Fibroblast of the aortic adventitia (primary cell): Measurements from ENCODE around the gene ST6GALNAC5. TPM values are rescaled to one million over a fixed set of nuclear protein-coding genes. Genes with fewer than 3 reads are reported as not detected.
A peak's percentile ranks its signal among the peaks of the same experiment; 100 is the strongest.

Experiments
- DNase-seq: peaks from one replicate; pipeline ENCODE4 v3.0.0-alpha.2; 2010; ENCODE audit warnings: low read depth
- H3K4me3 ChIP-seq: 2 replicates; pipeline ENCODE4 v1.5.1; 2011; ENCODE audit warnings: low read depth, mild to moderate bottlenecking, control low read depth, low read length, moderate library complexity
- total RNA-seq: library from RNA; depleted of rRNA; stranded (reverse); fragments of >200 nt; gene quantifications from 2 replicates; pipeline ENCODE4 v1.2.3, GENCODE V29; 2012; ENCODE audit warnings: low replicate concordance
- TF ChIP-seq, protein P1 (sequence below): IDR thresholded peaks from 2 replicates; pipeline ENCODE4 v1.5.1; 2011; ENCODE audit warnings: mild to moderate bottlenecking, low read length, control low read depth, inconsistent platforms; ENCODE audit not compliant: insufficient read depth

ST6GALNAC5 gene
- total RNA-seq, 1 donor: 0.09 TPM

DNA sequence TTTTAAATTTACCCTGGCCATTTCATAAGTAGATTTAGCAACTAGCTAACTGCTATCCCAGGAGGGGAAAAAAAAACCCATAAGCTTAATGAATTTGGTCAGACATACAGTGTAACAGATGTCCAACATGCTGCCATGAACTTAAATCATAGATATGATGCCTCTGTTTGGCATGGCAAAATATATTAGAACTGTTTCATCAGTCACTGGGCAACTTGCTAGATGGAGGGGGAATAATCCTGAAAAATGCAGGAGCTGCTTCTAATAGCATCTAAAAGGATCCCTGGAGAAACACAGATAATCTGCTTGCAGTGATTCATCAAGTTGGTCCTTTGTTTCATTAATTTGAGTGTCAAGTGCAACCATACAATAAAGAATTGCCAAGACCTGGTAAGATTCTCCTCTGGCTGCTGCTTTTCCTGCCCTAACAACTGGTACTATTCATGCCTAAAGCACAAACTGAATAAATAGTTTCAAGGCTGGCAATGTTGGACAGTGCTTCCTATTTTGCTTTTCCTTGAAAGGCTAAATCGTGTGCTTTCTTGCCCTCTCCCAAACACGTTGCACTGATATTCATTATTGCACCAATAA lies 1.5 kb upstream of the ST6GALNAC5 start:
- H3K4me3 ChIP-seq: no peak overlapping the region
- no peak for DNase-seq
- TF ChIP-seq, protein P1, sequence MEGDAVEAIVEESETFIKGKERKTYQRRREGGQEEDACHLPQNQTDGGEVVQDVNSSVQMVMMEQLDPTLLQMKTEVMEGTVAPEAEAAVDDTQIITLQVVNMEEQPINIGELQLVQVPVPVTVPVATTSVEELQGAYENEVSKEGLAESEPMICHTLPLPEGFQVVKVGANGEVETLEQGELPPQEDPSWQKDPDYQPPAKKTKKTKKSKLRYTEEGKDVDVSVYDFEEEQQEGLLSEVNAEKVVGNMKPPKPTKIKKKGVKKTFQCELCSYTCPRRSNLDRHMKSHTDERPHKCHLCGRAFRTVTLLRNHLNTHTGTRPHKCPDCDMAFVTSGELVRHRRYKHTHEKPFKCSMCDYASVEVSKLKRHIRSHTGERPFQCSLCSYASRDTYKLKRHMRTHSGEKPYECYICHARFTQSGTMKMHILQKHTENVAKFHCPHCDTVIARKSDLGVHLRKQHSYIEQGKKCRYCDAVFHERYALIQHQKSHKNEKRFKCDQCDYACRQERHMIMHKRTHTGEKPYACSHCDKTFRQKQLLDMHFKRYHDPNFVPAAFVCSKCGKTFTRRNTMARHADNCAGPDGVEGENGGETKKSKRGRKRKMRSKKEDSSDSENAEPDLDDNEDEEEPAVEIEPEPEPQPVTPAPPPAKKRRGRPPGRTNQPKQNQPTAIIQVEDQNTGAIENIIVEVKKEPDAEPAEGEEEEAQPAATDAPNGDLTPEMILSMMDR: no peak

DNA sequence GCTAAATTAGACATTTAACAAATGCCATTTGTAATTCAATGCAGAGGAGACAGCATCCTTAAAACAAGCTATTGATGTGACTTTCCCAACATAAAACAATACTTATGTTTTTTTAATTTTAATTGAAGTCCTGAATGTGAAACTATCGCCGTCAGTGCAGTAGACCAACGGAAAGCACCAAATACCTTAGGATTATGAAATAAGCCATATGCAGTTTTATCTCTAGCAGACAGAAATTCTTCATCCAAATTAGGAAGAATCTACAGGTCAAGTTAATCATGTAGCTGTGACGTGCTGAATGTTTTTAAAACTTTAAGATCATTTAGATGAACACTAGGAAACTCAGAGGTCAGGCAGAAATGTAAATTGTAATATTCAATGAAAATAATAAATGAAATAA lies 714 bp upstream of the ST6GALNAC5 start:
- DNase-seq: no peak
- TF ChIP-seq, protein P1: no peak

DNA sequence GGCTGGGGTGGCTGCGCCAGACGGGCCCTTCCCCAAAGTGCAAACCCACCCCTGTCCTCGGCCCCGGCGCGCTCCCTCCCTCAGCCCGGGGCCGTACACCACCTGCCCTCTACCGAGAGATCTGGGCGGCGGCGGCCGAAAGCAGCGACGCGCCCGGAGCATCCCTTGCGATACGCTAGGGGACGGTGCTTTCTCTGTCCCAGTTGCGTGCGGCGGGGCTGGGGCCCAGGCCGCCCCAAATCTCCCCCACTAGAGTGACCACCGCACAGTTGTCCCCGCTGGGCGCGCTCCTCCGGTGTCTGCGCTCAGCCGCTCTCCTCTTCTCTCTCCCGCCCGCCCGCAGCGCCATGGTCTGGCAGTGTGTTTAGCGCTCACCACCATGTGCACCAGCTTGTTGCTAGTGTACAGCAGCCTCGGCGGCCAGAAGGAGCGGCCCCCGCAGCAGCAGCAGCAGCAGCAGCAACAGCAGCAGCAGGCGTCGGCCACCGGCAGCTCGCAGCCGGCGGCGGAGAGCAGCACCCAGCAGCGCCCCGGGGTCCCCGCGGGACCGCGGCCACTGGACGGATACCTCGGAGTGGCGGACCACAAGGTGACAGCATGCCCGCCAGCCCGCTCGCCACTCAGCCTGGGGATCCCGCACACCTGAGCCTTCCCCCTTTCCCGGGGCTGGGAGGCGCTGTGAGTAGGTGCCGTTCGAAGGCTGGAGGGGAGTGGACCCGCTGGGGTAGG lies 1.0 kb downstream of the ST6GALNAC5 start:
- TF ChIP-seq, protein P1: no peak
- peak overlapping the region; percentile 50 for H3K4me3 ChIP-seq
- DNase-seq: no peak

More for the DNA sequence above, 714 bp upstream of the ST6GALNAC5 start:
- no peak overlapping the region for H3K4me3 ChIP-seq

DNA sequence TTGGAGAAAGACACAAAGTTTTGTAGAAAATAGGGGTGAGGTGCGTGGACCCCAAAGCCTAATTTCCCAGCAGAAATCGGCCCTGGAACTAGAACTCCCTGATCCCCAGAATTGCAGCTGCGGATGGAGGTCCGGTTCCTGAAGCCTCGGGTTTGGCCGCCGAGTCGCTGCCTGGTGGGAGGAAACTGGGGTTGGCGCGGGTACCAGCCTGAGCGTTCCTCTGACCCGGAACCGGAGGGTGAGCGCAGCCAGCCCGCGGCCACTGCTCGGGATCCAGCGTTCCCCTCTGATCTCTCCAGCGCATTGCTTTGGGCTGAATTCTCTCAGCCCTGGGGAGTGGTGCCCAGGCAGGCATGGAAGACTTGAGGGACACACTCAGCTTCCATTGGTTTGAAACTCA lies 1.6 kb downstream of the ST6GALNAC5 start:
- H3K4me3 ChIP-seq: no peak overlapping the region
- TF ChIP-seq, protein P1: no peak
- DNase-seq: no peak

DNA sequence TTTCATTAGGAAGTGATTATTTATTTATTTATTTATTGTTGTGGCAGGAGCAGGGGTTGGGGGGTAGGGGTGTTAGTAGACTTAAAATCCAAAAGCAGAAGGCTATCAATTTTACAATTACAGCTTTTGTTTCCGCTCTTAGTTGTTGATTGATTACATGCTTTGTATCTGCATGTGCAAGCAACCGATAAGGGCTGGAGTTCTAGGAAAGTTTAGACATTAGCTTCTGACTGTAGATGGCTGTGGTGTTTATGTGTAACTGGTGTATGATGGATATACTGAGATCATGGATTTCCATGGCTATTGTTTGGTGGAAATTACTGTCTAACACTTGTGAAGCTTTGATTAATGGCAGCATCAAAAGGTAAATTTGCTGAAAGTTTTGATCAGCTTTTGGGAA lies 2.8 kb downstream of the ST6GALNAC5 start:
- no peak for DNase-seq
- H3K4me3 ChIP-seq: no peak overlapping the region
- TF ChIP-seq, protein P1: no peak

DNA sequence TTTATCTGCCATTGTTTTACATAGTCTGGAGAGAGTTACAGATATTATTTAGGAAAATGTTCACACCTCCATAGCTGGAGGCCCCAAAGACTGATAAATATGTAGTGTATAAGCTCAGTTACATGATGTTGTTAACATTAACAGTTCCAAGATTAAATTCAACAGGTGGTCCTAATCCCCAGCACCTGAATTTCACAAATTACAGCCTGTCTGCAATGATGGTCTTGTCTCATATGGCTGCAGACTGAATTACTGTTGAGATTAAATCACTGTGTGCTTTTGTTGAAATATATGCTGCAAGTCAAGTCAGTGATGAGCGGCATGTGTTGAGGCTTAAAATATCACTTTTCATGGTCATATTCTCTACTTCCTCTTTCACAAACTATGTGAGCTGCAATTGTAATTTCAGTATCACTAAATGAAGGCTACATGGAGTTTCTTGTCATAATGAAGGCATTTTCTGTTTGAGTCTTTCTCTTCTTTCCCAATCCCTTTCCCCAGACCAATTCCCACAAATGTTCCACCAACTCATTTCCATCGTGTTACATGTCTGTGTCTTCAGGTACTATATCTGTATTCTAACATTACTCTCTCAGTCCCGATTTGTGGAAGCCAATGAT lies 4.2 kb downstream of the ST6GALNAC5 start:
- TF ChIP-seq, protein P1: no peak
- DNase-seq: no peak
- H3K4me3 ChIP-seq: no peak overlapping the region
